Esophagus squamous epithelium (tissue), 4 donors: Measurements from ENCODE around the gene PRLHR.

ENCODE experiments used
- CTCF ChIP-seq, 6 experiments: fragments of 450-650 bp in 4 of 6; fragments of 200-600 bp in 2 of 6; sonication (generic) in 2 of 6; IDR thresholded peaks; one replicate each; pipeline ENCODE4 v1.5.1; 2016 to 2019; ENCODE audit warnings: antibody characterized with exemption in 6 of 6, mild to moderate bottlenecking in 4 of 6, moderate library complexity in 4 of 6
- POLR2A ChIP-seq, 4 donors: fragments of 450-650 bp; IDR thresholded peaks; one replicate each; pipeline ENCODE4 v1.6.1; 2017; ENCODE audit warnings: antibody characterized with exemption in 4 of 4, mild to moderate bottlenecking in 4 of 4, moderate library complexity in 3 of 4

GRCh38 chr10:118635674-118636402 is 40.4 kb upstream of the PRLHR start:
- no peak for TF ChIP-seq POLR2A (IDR thresholded peaks at IDR 0.05)
- no peak for TF ChIP-seq CTCF (IDR thresholded peaks at IDR 0.05)
